OCI-LY3 (cell line): ENCODE measurements around the gene PPDPF.

ENCODE experiments used
- H2AFZ ChIP-seq: fragments of 200-600, 300-600 bp; shearing (Covaris generic); 2 replicates; pipeline ENCODE4 v1.6.0; 2014; ENCODE audit warnings: antibody characterized with exemption, low read depth, low read length
- H3K27ac ChIP-seq: fragments of 200-600, 300-600 bp; sonication (generic); 2 replicates; pipeline ENCODE4 v1.5.1; 2014; ENCODE audit warnings: mild to moderate bottlenecking, low read length, moderate library complexity, mixed read lengths
- H3K27me3 ChIP-seq: fragments of 200-600, 300-600 bp; sonication (generic); 2 replicates; pipeline ENCODE4 v1.6.1; 2014; ENCODE audit warnings: low read depth, low read length, mixed read lengths
- H3K36me3 ChIP-seq: fragments of 200-600, 300-600 bp; sonication (generic); replicated peaks from 2 replicates; pipeline ENCODE3; 2014; ENCODE audit warnings: low read depth, low read length, mixed read lengths
- H3K4me1 ChIP-seq: fragments of 300-600, 200-600 bp; sonication (generic); 2 replicates; pipeline ENCODE4 v1.6.1; 2014; ENCODE audit warnings: low read length, mixed read lengths
- H3K4me2 ChIP-seq: fragments of 200-600, 300-600 bp; sonication (generic); 2 replicates; pipeline ENCODE4 v1.6.1; 2014; ENCODE audit warnings: low read length, mixed read lengths
- H3K4me3 ChIP-seq: fragments of 300-600, 200-600 bp; sonication (generic); 2 replicates; pipeline ENCODE4 v1.5.1; 2014; ENCODE audit warnings: antibody characterized with exemption, mild to moderate bottlenecking, low read length, moderate library complexity
- H3K79me2 ChIP-seq: fragments of 300-600, 200-600 bp; shearing (Covaris generic); 2 replicates; pipeline ENCODE4 v1.6.1; 2014; ENCODE audit warnings: mild to moderate bottlenecking, low read length, mixed read lengths
- H3K9ac ChIP-seq: fragments of 300-600, 200-600 bp; shearing (Covaris generic); 2 replicates; pipeline ENCODE4 v1.6.0; 2014; ENCODE audit warnings: mild to moderate bottlenecking, low read length, moderate library complexity
- H3K9me3 ChIP-seq: fragments of 200-600, 300-600 bp; shearing (Covaris generic); 2 replicates; pipeline ENCODE4 v1.6.1; 2014; ENCODE audit warnings: low read length, mixed read lengths; ENCODE audit not compliant: insufficient read depth
- H4K20me1 ChIP-seq: fragments of 200-600, 300-600 bp; sonication (generic); 2 replicates; pipeline ENCODE4 v1.6.1; 2016; ENCODE audit warnings: low read length, mixed read lengths; ENCODE audit not compliant: insufficient read depth
- CTCF ChIP-seq: fragments of 200-600, 300-600 bp; sonication (generic); IDR thresholded peaks from 2 replicates; pipeline ENCODE4 v1.5.1; 2014; ENCODE audit warnings: antibody characterized with exemption, low read length, low read depth
- EZH2phosphoT487 ChIP-seq: fragments of 200-600 bp; shearing (Covaris generic); IDR thresholded peaks from 2 replicates; pipeline ENCODE4 v1.6.1; 2018; ENCODE audit warnings: antibody characterized with exemption, mixed run types, low read depth

PPDPF gene

GRCh38 chr20:63499338-63499969 is 21.1 kb upstream of the PPDPF start:
- no peak overlapping the region for H3K9ac ChIP-seq
- H2AFZ ChIP-seq = no peak overlapping the region
- no peaks in the 10 kb centered on the region for H4K20me1 ChIP-seq
- H3K4me2 ChIP-seq = no peak overlapping the region
- TF ChIP-seq EZH2phosphoT487 (no peak), CTCF (no peak)
- no peak overlapping the region for H3K4me3 ChIP-seq
- H3K27me3 ChIP-seq = peaks cover 4% of the 10 kb centered on the region; the same call in 1 of the 2 replicates
- H3K36me3 ChIP-seq = no peaks in the 10 kb centered on the region
- no peaks in the 10 kb centered on the region for H3K79me2 ChIP-seq
- no peaks in the 10 kb centered on the region for H3K4me1 ChIP-seq
- H3K9me3 ChIP-seq = no peaks in the 10 kb centered on the region
- H3K27ac ChIP-seq = no peak overlapping the region

- no peaks in the 10 kb centered on the region for H3K36me3 ChIP-seq
- H3K4me3 ChIP-seq = no peak overlapping the region
- H2AFZ ChIP-seq = no peak overlapping the region
- H4K20me1 ChIP-seq = no peaks in the 10 kb centered on the region
- TF ChIP-seq EZH2phosphoT487 (no peak), CTCF (no peak)
- H3K27ac ChIP-seq = no peak overlapping the region
- no peak overlapping the region for H3K9ac ChIP-seq
- H3K4me2 ChIP-seq = no peak overlapping the region
- peaks cover 4% of the 10 kb centered on the region; the same call in 1 of the 2 replicates for H3K27me3 ChIP-seq
- no peaks in the 10 kb centered on the region for H3K9me3 ChIP-seq
- H3K79me2 ChIP-seq = no peaks in the 10 kb centered on the region
- no peaks in the 10 kb centered on the region for H3K4me1 ChIP-seq
These were observed 20.2 kb upstream of the PPDPF start for GRCh38 chr20:63500151-63500901.

- H3K27ac ChIP-seq = no peak overlapping the region
- no peak overlapping the region for H2AFZ ChIP-seq
- H3K79me2 ChIP-seq = no peaks in the 10 kb centered on the region
- H4K20me1 ChIP-seq = no peaks in the 10 kb centered on the region
- H3K9ac ChIP-seq = no peak overlapping the region
- no peak overlapping the region for H3K4me3 ChIP-seq
- H3K9me3 ChIP-seq = no peaks in the 10 kb centered on the region
- H3K27me3 ChIP-seq = peaks cover 4% of the 10 kb centered on the region; the same call in 1 of the 2 replicates
- H3K4me1 ChIP-seq = no peaks in the 10 kb centered on the region
- no peaks in the 10 kb centered on the region for H3K36me3 ChIP-seq
- no peak overlapping the region for H3K4me2 ChIP-seq
- no peak for TF ChIP-seq CTCF
- no peak for TF ChIP-seq EZH2phosphoT487
These were observed 19.4 kb upstream of the PPDPF start for GRCh38 chr20:63500902-63501817.
